Right renal pelvis (tissue), 4 donors: ENCODE data around the gene KDM4C. TPM values are rescaled to one million over a fixed set of nuclear protein-coding genes. Genes with fewer than 3 reads are reported as not detected.
A peak's percentile ranks its signal among the peaks of the same experiment; 100 is the strongest.
"Not testable (repeated sequence)": the region's sequence is repeated elsewhere in the genome, so short reads cannot be mapped to it uniquely, and the experiment has no call there.

ENCODE experiments used
- DNase-seq, 4 donors: peaks; one replicate each; pipeline ENCODE4 v3.0.0-alpha.2; 2013; ENCODE audit warnings: low read depth in 4 of 4, low spot score in 3 of 4, missing footprints in 1 of 4
- polyA plus RNA-seq, 4 donors: library from polyadenylated mRNA; unstranded; fragments of 120-200 nt; gene quantifications; one replicate each; pipeline ENCODE4 v1.2.1, GENCODE V29; 2013; ENCODE audit not compliant: insufficient read length in 4 of 4

KDM4C gene
- polyA plus RNA-seq, 4 donors: 14.9 to 18.4 (median 15.9) TPM

GRCh38 chr9:6802926-6803325, 45.2 kb downstream of the KDM4C start:
- DNase-seq: no peak

- DNase-seq: no peak
These were observed 47.8 kb downstream of the KDM4C start for GRCh38 chr9:6805532-6805931.

- DNase-seq: not testable (repeated sequence)
These were observed 48.5 kb downstream of the KDM4C start for GRCh38 chr9:6806318-6806717.

DNA sequence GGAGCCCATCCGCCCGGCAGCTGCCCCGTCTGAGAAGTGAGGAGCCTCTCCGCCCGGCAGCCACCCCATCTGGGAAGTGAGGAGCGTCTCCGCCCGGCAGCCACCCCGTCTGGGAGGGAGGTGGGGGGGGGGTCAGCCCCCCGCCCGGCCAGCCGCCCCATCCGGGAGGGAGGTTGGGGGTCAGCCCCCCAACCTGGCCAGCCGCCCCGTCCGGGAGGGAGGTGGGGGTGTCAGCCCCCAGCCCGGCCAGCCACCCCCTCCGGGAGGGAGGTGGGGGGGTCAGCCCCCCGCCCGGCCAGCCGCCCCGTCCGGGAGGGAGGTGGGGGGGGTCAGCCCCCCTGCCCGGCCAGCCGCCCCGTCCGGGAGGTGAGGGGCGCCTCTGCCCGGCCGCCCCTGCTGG, 49.9 kb downstream of the KDM4C start:
- not testable (repeated sequence) for DNase-seq

DNA sequence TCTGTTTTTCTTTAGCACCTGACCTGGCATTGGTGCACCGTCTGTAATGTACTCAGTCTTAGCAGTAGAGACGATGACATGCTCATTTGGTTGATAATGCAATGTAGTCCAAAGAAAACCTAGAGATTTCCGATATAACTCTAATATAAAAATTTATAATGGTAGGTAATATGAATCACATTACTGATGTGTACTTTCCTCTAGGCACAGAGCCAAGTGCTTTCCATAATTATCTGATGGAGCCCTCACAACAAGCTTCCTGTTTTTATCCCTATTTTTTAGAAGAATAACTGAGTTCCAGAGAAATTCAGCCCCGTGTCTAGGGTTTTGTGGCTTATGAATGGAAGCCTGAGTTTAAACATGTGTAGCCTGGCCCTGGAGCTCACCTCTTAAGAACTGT, 53.7 kb downstream of the KDM4C start:
- DNase-seq: no peak

DNA sequence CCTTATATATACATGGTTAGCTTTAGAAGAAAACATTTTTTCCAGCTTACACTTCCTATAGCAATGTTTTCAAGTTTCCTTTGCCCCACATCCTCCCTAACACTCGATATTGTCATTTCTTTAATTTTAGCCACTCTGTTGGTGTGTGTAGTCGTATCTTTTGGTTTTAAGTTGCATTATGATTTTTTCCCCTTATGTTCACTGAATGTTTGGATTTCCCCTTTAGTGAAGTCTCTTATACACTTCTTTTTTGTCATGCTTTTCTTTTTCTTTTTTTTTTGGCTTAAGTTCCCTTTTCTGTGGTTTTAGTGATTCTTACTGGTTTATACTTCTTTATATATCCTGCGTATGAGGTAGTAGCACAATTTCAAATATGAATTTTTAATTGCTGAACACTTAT, 58.8 kb downstream of the KDM4C start:
- no peak for DNase-seq

DNA sequence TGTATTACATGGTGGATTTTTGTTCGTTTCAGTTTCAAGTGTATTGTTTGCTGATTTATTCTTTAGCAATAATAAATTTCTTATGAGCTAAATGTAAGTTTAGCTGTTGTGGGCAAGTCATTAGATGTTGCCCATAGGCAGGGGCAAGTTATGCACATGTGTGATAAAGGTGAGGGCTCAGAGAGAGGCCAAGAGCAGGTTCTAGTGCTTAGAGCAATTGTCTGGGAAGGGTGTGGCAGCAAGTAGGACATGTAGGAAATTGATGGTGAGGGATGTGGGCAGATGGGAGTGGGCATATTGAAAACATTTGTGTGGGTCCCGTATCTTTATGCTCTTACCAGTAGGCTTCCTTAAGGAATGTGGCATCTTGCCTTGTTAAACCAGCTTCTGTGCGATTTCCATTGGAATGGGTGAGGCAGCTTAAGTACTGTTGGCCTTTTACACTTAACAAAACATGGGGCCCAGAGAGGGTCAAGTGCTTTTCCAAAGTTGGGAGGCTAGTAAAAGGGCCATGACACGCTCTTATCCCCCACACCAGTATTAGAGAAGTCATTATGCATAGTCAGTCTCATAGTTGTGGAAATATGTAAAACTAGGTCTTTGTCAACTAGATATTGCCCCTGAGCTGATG, 60.6 kb downstream of the KDM4C start:
- DNase-seq: no peak

GRCh38 chr9:6819112-6819511, 61.3 kb downstream of the KDM4C start:
- DNase-seq: no peak

GRCh38 chr9:6819529-6819928, 61.8 kb downstream of the KDM4C start:
- no peak for DNase-seq

GRCh38 chr9:6822696-6823095, 64.9 kb downstream of the KDM4C start:
- DNase-seq: no peak

- DNase-seq: peak; percentile 53 to 74 (median 60)
These were observed 69.8 kb downstream of the KDM4C start for GRCh38 chr9:6827439-6828145.

DNA sequence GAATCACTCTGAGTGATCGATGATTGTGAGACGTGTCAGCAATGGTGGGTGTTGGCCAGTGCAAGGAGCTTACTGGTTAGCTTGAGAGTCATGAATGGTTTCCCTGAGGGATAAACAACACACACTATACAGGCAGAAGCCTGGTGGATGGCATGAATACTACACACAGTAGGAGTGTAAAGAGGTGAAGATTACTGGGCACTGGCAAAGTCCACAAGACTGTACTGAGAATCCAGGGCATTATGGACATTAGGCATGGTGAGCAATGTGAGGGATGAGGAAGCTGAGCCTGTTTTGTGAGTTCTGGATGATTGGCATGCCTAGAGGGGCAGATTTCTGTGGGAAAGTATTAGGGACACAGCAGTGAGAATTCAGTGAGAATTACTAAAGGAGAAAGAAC, 71.3 kb downstream of the KDM4C start:
- no peak for DNase-seq

- DNase-seq: no peak
These were observed 71.8 kb downstream of the KDM4C start for GRCh38 chr9:6829536-6829935.

DNA sequence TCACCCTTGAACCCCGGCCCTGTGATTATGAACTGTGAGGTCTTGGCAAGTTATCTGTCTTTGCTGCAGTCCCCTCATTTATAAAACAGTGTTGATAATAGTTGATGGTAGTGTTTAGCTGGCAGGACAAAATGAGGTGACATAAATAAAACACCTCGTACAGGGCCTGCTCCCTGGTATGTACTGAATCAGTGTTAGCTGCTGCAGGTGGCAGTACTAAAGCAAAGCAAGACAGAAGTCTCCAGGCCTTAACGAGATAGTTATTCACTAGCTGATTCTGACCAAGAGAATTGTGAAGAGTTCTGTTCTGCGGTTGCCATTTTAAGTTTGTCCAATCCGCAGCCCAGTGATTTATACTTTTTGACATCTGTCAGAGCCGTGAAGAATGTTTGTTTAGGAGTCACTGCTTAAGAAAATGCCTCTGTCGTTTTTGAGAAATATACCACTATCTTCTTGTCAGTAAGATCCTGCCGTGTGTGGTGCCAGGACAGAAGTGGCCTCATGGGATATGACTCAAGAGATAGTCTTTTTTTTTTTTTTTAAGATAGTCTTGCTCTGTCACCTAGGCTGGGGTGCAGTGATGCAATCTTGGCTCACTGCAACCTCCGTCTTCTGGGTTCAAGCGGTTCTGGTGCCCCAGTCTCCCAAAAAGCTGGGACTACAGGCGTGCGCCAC, 75.9 kb downstream of the KDM4C start:
- DNase-seq: no peak

DNA sequence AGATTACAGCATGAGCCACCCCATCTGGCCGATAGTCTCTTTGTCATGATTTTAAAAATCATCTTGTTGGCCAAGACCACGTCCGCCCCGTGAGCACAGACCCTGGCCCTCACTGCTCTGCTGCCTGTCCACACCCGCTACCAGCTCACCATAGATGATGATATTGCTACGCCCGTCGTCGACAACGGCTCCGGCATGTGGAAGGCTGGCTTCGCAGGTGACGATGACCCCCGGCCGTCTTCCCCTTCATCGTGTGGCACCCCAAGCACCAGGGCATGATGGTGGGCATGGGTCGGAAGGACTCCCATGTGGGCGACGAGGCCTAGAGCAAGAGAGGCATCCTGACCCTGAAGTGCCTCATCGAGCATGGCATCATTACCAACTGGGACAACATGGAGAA, 76.5 kb downstream of the KDM4C start:
- DNase-seq: no peak

- DNase-seq: no peak
These were observed 80.4 kb downstream of the KDM4C start for GRCh38 chr9:6838158-6838557.

- DNase-seq: no peak
These were observed 84.8 kb downstream of the KDM4C start for GRCh38 chr9:6842584-6842947.

- DNase-seq: no peak
These were observed 86.0 kb downstream of the KDM4C start for GRCh38 chr9:6843742-6844141.

DNA sequence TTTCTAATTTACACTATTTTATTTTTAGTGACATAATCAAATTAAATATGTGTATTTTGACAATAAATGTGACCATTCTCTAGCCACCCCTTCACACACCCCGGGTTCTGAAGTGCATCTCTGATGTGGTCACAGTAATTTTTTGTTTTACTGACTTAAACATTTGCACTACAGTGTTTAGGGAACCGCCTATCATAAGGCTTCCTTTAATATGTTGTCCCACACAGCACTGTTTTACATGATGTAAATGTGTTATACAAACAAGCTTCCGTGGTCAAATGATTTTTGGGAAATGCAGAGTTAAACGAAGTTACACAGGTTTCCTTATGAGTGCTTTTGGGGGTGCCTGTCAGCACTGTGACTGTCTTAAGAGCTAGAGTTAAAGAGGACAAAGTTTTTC, 86.5 kb downstream of the KDM4C start:
- DNase-seq: no peak

DNA sequence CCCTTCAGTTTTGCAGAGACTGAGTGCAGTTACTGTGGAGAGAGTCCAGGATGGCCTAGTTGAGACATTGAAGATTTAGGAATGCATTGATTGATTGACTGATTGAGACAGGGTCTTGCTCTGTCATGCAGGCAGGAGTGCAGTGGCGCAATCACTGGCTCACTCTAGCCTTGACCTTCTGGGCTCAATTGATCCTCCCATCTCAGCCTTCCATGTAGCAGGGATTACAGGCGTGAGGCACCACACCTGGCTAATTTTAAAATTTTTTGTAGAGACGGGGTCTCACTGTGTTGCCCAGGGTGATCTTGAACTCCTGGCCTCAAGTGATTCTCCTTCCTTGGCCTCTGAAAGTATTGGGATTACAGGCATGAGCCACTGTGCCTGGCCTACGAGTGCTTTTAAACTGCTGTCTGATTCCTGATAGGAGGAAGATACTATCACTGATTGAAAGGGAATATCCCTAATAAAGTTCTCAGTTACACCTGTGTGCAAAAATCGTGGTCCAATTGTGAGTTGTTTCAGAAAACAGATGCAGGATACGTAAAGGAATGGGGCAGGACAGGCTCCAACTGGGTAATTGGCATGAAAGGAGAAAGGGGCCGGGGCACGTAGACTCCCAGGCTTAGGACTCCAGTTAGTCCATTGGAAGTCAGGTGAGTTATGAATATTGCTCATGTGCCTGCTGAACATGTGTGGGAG, 87.5 kb downstream of the KDM4C start:
- DNase-seq: no peak

DNA sequence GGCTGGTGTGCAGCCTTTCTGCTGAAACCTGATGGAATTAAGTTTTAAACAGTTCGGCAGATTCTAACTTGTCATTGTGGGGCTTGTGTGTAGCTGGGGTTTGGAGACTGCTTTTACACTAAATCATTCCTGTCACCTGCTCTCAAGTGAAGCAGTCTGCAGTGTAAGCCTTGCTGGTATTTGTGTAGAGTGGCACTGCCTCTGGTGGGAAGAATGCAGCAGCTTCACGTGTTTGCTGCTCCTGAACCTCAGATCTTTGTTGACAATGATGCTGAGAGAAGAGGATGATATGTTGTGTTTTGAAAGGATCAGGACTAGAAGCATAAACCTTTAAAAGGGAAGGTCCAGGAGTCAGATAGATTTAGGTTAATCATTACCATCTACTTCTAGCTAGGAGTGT, 88.1 kb downstream of the KDM4C start:
- peak in 3 of 4 donors; percentile 25 to 54 (median 45) for DNase-seq
